NCI-H69 (cell line): ENCODE data around the gene ACTG1.

Experiments
- DNase-seq: peaks from one replicate; lab custom pipeline; 2025; lab: John Stamatoyannopoulos, UW

ACTG1 gene

GRCh38 chr17:81481073-81481799 lies 31.4 kb downstream of the ACTG1 start:
- DNase-seq, result peak; percentile 97

GRCh38 chr17:81480140-81481072 lies 32.2 kb downstream of the ACTG1 start:
- peak; percentile 30 for DNase-seq

DNA sequence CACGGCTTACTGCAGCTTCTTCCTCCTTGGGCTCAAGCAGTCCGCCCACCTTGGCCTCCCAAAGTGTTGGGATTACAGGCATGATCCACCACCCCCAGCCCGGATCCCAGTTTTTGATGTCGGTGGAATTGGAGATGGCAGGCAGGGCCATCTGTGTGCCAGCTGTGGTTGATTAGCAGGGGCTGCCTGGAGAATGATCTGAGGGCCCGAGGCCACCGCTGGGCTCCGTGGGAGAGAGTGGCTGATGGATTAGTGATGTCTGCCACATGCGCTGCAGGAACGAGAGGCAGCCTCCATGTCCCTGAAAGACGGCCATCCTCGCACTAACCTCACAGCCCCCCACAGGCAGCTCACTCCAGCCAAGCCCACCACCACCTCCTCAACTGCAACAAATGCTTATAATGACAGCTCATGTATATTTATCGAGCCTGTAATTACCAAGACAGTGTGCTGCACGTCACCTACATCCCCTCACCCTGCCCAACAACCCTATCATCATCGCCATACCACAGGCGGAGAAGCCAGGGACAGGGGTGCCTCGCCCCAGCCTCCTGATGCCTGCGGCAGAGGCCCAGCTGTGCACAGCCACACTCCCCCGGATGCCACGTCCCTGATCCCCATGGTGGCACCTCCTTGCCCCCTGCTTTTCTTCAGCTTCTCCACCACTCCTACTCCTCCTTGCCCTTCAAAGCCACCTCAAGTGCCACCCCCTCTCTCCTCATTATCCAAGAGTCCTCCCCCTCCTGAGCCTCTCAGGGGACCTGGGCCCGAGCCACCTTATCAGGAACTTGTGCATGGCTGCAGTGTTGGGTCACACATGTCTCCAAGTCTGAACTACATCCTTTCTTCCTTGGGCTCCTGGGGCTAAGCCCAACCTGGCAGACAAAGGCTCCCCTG lies 33.2 kb downstream of the ACTG1 start:
- DNase-seq, result peak; percentile 68

GRCh38 chr17:81478119-81478518 lies 34.5 kb downstream of the ACTG1 start:
- no peak for DNase-seq

GRCh38 chr17:81477173-81477572 lies 35.4 kb downstream of the ACTG1 start:
- DNase-seq, result peak; percentile 83

DNA sequence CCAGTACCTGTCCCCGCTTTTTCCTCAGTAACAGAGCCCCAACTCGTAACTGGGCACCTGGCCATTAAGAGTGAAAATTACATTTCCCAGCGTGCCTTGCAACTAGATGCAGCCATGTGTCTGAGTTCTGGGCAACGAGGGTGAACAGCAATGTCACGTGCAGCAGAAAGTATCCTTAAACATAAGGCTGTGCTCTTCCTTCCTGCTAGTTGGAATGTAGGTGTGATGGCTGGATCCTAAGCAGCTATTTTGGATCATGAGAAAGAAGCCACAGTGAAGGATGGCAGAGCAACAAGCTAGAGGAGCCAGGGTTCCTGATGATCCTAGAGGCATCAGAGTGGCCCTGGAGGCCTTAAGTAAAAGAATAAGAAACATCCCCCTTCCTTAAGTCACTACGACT lies 36.0 kb downstream of the ACTG1 start:
- DNase-seq, result no peak

DNA sequence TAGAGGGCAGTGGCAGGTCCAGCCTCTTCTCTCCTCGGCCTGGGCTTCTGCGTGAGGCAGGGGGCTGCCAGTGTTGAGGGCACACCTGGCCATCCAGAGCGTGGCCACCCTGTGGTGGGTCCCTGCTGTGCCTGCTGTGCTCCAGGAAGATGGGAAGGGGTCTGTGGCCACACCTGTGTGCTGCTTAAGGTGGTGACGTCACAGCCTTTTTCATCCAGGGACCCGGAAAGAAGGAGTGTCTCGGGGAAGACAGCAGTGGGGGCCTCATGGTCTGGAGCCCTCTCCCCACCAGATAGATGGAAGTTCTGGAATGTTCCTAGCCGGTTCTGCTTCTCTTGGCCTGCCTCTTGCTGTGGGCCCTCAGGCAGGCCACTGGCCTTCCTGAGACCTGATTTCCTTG lies 36.5 kb downstream of the ACTG1 start:
- no peak for DNase-seq

DNA sequence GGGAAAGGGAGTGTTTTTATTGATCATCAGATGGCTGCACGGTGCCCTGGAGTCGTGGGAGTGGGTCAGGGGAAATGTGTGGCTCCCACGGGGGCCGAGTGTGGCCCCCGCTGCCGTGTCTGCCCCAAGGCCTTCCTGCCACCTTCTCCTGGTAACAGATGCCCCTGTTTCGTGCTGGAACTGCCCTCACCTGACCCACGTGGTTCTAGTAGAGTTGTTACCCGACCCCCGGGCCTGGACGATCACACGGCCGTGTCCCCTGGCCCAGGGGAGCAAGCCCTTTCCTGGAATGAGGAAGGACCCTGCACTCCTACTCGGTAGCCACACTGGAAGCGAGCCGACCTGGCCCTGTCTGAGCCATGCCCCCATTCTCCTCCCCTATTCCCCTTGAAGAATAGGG lies 37.6 kb downstream of the ACTG1 start:
- DNase-seq, result no peak

GRCh38 chr17:81473019-81473418 lies 39.6 kb downstream of the ACTG1 start:
- no peak for DNase-seq

- DNase-seq, result peak; percentile 99
Measured at GRCh38 chr17:81471818-81472456, 40.7 kb downstream of the ACTG1 start.

- DNase-seq, result peak; percentile 37
Measured at GRCh38 chr17:81470944-81471817, 41.4 kb downstream of the ACTG1 start.

GRCh38 chr17:81470270-81470943 lies 42.2 kb downstream of the ACTG1 start:
- no peak for DNase-seq

DNA sequence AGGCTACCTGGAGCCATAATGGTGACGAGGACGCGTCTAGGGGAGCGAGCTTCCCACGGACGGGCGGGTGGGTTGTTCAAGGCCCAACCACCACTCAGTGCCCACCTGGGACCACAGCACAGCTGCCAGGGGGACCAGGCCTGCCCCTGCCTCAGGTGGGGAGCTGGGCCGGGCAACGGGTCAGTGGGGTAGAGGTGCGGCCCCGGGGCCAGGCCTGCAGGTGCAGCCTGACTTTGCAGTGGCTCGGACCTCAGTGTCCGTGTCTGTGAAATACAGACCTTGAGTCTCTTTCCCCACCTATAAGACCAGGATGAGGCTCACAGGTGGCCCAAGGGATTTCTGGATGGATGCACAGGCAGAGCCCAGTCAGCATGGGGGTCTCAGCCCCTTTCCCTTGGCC lies 43.3 kb downstream of the ACTG1 start:
- no peak for DNase-seq

- no peak for DNase-seq
Measured at GRCh38 chr17:81468770-81469121, 43.9 kb downstream of the ACTG1 start.

- DNase-seq, result no peak
Measured at GRCh38 chr17:81468111-81468769, 44.4 kb downstream of the ACTG1 start.

- no peak for DNase-seq
Measured at GRCh38 chr17:81466564-81467472, 45.8 kb downstream of the ACTG1 start.

GRCh38 chr17:81465910-81466309 lies 46.7 kb downstream of the ACTG1 start:
- DNase-seq, result no peak

DNA sequence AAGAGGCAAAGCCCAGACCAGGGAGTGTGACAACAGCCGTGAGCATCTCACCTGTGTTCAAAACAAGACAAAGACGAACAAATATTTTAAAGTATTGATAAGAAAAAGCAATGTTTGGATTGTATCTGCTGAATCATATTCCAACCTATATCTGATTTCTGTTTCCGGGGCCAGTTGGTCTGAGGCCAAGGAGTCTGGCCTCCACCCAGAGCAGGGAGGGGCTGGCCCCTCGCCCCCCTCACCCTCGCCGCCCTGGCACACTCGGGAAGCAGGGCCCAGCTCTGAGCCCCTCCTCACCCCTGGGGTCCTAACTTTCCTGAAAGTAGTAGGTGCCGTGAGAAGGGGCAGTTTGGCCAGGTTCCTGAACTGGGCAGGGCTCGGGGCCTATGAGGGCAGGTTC lies 48.0 kb downstream of the ACTG1 start:
- no peak for DNase-seq

- no peak for DNase-seq
Measured at GRCh38 chr17:81463506-81463905, 49.1 kb downstream of the ACTG1 start.
